Lower leg skin (tissue), 4 donors: Measurements from ENCODE around the gene TCP10L. TPM values are rescaled to one million over a fixed set of nuclear protein-coding genes. Genes with fewer than 3 reads are reported as not detected.

ENCODE experiments used
- DNase-seq, 2 donors: peaks; one replicate each; pipeline ENCODE4 v3.0.0-alpha.2; 2019; ENCODE audit warnings: low spot score in 2 of 2
- H3K4me3 ChIP-seq: fragments of 200-600 bp; sonication (generic); 2 replicates; pipeline ENCODE4 v1.5.1; 2017; ENCODE audit warnings: mild to moderate bottlenecking, low read depth; ENCODE audit not compliant: poor library complexity, severe bottlenecking
- POLR2A ChIP-seq, 2 donors: fragments of 450-650 bp; IDR thresholded peaks; one replicate each; pipeline ENCODE4 v1.6.1; 2016 to 2017; ENCODE audit warnings: antibody characterized with exemption in 2 of 2, mild to moderate bottlenecking in 1 of 2, moderate library complexity in 1 of 2
- WGBS, 2 donors: methylation state at CpG; one replicate each; pipeline ENCODE4 v1.1.5; 2018; 5-methylcytosine and 5-hydroxymethylcytosine counted together
- intact Hi-C: fragments of 100-400 bp; cut with DNase I; formaldehyde crosslinking; loops from one replicate; pipeline ENCODE4 v1.15.0; 2023; ENCODE audit warnings: low total_unique reads
- total RNA-seq, 4 donors: library from RNA; depleted of rRNA; stranded (reverse); fragments of >200 nt; gene quantifications; one replicate each; pipeline ENCODE4 v1.1.0, GENCODE V29; 2016
- TF ChIP-seq, protein P1 (sequence below), 3 donors: fragments of 450-650 bp; IDR thresholded peaks; one replicate each; pipeline ENCODE4 v1.5.1; 2016; ENCODE audit warnings: antibody characterized with exemption in 3 of 3, mild to moderate bottlenecking in 3 of 3, moderate library complexity in 2 of 3

TCP10L gene
- total RNA-seq, 4 donors from 2014 or later, result 0.25 TPM; not detected in 3

DNA sequence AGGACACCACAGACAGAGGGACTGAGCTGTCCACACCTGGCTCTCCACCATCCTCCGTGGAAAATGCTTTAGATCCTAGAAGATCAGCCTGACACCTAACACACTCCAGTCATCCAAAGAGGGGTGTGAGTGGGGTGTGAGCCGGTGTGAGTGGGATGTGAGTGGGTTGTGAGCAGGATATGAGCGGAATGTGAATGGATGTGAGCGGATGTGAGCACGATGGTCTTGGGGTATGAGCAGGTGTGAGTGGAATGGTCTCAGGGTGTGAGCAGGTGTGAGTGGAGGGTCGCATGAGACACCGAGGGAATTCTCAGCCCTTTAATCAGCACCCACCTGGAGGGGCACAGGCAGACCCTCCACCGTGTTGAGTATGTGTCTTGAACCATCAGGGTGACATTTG, 851 bp downstream of the TCP10L start:
- H3K4me3 ChIP-seq, result no peak overlapping the region
- 86 to 89% methylated on average over 8 of the region's 8 CpGs for WGBS, 2 donors
- intact Hi-C loops, result no loop called here
- no peak for DNase-seq
- no peak for TF ChIP-seq POLR2A (IDR thresholded peaks at IDR 0.05)
- TF ChIP-seq, protein P1, sequence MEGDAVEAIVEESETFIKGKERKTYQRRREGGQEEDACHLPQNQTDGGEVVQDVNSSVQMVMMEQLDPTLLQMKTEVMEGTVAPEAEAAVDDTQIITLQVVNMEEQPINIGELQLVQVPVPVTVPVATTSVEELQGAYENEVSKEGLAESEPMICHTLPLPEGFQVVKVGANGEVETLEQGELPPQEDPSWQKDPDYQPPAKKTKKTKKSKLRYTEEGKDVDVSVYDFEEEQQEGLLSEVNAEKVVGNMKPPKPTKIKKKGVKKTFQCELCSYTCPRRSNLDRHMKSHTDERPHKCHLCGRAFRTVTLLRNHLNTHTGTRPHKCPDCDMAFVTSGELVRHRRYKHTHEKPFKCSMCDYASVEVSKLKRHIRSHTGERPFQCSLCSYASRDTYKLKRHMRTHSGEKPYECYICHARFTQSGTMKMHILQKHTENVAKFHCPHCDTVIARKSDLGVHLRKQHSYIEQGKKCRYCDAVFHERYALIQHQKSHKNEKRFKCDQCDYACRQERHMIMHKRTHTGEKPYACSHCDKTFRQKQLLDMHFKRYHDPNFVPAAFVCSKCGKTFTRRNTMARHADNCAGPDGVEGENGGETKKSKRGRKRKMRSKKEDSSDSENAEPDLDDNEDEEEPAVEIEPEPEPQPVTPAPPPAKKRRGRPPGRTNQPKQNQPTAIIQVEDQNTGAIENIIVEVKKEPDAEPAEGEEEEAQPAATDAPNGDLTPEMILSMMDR (IDR thresholded peaks at IDR 0.05), result no peak

DNA sequence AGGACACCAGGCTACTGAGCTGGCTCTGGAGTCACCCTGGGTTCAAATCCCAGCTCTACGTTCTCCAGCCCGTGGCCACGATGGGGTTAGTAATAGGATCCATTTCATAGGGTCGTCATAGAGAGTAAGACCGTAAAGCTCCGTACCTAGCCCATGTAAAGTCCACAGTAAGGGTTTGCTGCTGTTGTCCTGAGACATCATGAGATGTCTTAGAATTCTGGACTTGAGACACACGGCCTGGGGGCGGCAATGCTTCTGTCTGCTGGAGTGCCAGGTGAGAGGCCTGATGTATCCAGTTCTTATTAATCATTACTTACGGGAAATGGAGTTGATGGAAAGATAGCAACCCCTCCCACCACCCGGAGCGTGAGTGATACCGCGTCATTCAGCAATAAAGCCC, 3.6 kb downstream of the TCP10L start:
- intact Hi-C loops, result no loop called here
- WGBS, 2 donors, result 89 to 91% methylated on average over 13 of the region's 13 CpGs
- peak in 1 of 2 donors; percentile 54 for DNase-seq
- no peak overlapping the region for H3K4me3 ChIP-seq
- TF ChIP-seq, protein P1 (IDR thresholded peaks at IDR 0.05), result no peak
- TF ChIP-seq POLR2A (IDR thresholded peaks at IDR 0.05), result no peak

DNA sequence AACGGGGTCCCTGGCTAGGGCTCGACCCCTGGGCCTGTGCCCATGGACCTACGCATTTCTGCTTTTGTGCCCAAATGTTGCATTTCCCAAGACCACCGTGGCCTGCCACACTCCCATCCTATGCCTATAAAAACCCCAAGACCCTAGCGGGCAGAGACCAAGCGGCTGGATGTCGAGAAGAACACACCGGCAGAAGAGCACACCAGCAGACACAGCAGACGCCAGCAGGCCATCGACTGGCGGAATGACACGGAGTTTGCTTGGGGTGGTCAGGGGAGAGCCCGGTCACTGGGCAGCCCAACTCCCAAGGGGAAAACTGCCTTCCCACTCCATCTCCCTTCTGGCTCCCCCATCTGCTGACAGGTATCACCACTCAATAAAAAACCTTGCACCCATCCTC, 4.4 kb downstream of the TCP10L start:
- intact Hi-C loops, result no loop called here
- no peak overlapping the region for H3K4me3 ChIP-seq
- TF ChIP-seq, protein P1 (IDR thresholded peaks at IDR 0.05), result no peak
- TF ChIP-seq POLR2A (IDR thresholded peaks at IDR 0.05), result no peak
- WGBS, 2 donors, result 89 to 95% methylated on average over 13 of the region's 13 CpGs
- DNase-seq, result peak in 1 of 2 donors; percentile 28

DNA sequence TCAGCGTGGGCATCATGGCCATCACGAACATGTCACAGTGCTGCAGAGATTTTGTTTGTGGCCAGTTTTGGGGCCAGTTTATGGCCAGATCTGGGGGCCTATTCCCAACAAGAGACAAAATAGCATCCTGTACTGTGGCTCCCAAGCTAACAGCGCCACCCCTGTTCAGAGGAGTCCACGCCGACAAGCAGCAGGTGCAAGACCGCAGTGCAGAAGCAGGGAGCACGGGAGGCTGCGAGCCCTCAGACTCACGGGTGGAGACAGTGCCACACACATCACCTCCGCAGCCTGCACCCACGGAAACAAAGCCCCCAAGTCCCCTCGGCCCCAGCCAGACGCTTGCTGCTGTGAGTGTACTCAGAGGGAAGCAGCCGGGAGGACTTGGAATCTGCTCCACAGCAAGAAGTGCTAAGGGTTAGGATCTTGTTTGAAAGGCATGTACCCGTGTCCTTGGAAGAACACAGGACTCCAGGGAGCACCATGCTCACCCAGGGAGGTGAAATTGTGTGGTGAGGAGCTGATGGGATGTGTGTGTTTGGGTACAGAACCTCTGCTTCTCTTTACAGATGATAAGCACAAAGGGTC, 7.1 kb downstream of the TCP10L start:
- TF ChIP-seq POLR2A (IDR thresholded peaks at IDR 0.05), result no peak
- TF ChIP-seq, protein P1 (IDR thresholded peaks at IDR 0.05), result no peak
- intact Hi-C loops, result loop anchor here (10.0 kb wide), 1 partner anchor 163 kb away; the partner anchor contains the start of gene EVA1C
- DNase-seq, result peak in 1 of 2 donors; percentile 85

DNA sequence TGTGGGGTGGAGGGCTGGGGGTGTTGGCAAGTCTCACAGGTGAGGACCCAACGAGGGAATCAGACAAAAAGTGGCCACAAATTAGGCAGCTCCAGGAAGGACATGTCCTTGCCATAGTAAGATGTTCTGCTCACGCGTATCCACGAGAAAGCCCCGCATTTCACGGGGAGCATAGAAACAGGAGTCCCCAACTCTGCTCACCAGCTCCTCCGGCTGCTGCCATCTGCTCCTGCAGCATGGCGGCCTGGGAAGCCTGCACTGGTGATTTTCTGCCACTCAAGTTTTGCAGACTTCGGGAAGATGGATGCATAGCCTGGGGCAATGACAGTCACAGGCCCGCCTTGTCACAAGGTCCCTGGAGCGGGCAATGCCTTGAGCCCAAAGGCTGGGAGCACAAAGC, 9.3 kb downstream of the TCP10L start:
- intact Hi-C loops, result loop anchor here (10.0 kb wide), 1 partner anchor 161 kb away; the partner anchor contains the start of gene EVA1C
- H3K4me3 ChIP-seq, result no peak overlapping the region
- peak in 1 of 2 donors; percentile 72 for DNase-seq
- TF ChIP-seq, protein P1 (IDR thresholded peaks at IDR 0.05), result no peak
- TF ChIP-seq POLR2A (IDR thresholded peaks at IDR 0.05), result no peak
- WGBS, 2 donors, result 88 to 93% methylated on average over 11 of the region's 11 CpGs

More for the DNA sequence above, 7.1 kb downstream of the TCP10L start:
- 55 to 62% methylated on average over 14 of the region's 15 CpGs for WGBS, 2 donors
- no peak overlapping the region for H3K4me3 ChIP-seq
